ENCODE results near the gene ATXN1. TPM values are rescaled to one million over a fixed set of nuclear protein-coding genes. Genes with fewer than 3 reads are reported as not detected.

ATXN1 gene
- total RNA-seq, 1 donor from 2014 or later, result 59.8 TPM

DNA sequence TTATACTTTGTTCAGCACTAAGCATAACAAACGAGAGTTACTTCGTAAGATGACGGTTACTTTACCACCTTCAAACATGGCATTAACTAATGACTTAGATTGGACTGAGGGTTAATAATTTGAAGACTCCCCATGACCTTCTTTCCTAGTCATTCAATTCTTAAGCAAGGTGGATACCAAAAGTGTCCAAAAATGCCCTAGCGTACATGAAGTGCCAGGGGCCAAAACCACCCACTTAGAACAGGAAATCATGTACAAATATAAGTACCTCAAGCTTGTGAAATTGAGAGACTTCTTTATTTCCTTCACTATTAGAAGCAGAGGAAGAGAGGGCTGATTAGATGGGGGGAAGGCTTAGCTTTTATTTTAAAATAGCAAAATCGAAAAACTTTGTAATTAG, 166.4 kb downstream of the ATXN1 start:
- CTCF ChIA-PET, result interaction anchor here (0.8 to 1.2 kb wide), 2 partner anchors 169 to 263 kb away, joined by 3 read pairs; no protein-coding TSS in a partner anchor
- DNase-seq (no peak), ATAC-seq (ENCODE audit: low read depth) (no peak)
- intact Hi-C loops (cut with micrococcal nuclease), result loop anchor here (5.0 kb wide), 1 partner anchor 62 kb away; no protein-coding TSS in a partner anchor
- POLR2A ChIA-PET, result interaction anchor here (0.8 to 1.5 kb wide), 3 partner anchors 46 to 167 kb away, joined by 3 to 5 read pairs (median 4); partner anchors contain the start of gene ATXN1
- H3K36me3 Mint-ChIP-seq (ENCODE audit: low read depth), result no peaks in the 10 kb centered on the region
- H3K4me3 Mint-ChIP-seq, result no peak overlapping the region
- H3K27me3 Mint-ChIP-seq, result no peaks in the 10 kb centered on the region
- peaks cover 48% of the 10 kb centered on the region for H3K4me1 Mint-ChIP-seq
- peak overlapping the region; percentile 24 for H3K27ac Mint-ChIP-seq
- TF ChIP-seq, protein P1, sequence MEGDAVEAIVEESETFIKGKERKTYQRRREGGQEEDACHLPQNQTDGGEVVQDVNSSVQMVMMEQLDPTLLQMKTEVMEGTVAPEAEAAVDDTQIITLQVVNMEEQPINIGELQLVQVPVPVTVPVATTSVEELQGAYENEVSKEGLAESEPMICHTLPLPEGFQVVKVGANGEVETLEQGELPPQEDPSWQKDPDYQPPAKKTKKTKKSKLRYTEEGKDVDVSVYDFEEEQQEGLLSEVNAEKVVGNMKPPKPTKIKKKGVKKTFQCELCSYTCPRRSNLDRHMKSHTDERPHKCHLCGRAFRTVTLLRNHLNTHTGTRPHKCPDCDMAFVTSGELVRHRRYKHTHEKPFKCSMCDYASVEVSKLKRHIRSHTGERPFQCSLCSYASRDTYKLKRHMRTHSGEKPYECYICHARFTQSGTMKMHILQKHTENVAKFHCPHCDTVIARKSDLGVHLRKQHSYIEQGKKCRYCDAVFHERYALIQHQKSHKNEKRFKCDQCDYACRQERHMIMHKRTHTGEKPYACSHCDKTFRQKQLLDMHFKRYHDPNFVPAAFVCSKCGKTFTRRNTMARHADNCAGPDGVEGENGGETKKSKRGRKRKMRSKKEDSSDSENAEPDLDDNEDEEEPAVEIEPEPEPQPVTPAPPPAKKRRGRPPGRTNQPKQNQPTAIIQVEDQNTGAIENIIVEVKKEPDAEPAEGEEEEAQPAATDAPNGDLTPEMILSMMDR (IDR thresholded peaks at IDR 0.05), result no peak
- peaks cover 5% of the 10 kb centered on the region for H3K9me3 Mint-ChIP-seq

DNA sequence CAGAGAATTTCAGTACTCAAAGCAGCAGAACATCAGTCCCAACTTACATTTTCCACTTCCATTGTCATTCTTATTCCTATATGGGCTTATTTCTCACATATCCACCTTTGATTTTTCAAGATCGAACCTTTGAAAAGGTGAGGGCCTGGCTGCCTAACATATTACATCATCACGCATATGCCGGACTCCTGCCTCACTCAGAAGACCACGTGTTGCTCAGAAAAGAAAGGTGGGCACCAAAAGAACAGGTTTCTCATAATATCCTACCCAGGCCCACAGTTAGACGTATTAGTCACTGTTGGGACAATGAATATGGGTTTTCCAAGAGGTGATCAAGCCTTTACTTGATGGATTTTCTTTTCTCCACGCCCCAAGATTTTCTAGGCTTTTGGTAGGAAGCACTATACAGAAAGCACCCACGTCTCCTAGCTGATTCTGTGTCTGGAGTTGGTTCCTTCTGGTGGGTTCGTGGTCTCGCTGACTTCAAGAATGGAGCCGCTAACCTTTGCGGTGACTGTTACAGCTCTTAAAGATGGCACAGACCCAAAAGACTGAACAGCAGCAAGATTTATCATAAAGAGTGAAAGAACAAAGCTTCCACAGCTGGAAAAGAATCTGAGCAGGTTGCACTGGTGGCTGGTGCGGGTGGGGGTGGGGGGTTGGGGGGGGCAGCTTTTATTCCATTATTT, 168.9 kb downstream of the ATXN1 start:
- CTCF ChIA-PET, result interaction anchor here (1.1 to 1.7 kb wide), 5 partner anchors 78 to 184 kb away, joined by 3 to 8 read pairs (median 3); partner anchors contain the start of gene ATXN1
- H3K4me1 Mint-ChIP-seq, result peaks cover 56% of the 10 kb centered on the region
- peaks cover 3% of the 10 kb centered on the region for H3K36me3 Mint-ChIP-seq (ENCODE audit: low read depth)
- H3K27ac Mint-ChIP-seq, result peak overlapping the region; percentile 83
- ATAC-seq (ENCODE audit: low read depth) (no peak), DNase-seq (no peak)
- POLR2A ChIA-PET, result interaction anchor here (0.6 to 2.6 kb wide), 13 partner anchors 9 to 172 kb away, joined by 3 to 19 read pairs (median 4); partner anchors contain the start of gene ATXN1
- peaks cover 5% of the 10 kb centered on the region for H3K9me3 Mint-ChIP-seq
- no peaks in the 10 kb centered on the region for H3K27me3 Mint-ChIP-seq
- peak overlapping the region; percentile 72 for H3K4me3 Mint-ChIP-seq
- intact Hi-C loops (cut with micrococcal nuclease), result loop anchor here (1.0 to 5.0 kb wide), 3 partner anchors 65 to 260 kb away; no protein-coding TSS in a partner anchor
- TF ChIP-seq, protein P1 (IDR thresholded peaks at IDR 0.05), result no peak

DNA sequence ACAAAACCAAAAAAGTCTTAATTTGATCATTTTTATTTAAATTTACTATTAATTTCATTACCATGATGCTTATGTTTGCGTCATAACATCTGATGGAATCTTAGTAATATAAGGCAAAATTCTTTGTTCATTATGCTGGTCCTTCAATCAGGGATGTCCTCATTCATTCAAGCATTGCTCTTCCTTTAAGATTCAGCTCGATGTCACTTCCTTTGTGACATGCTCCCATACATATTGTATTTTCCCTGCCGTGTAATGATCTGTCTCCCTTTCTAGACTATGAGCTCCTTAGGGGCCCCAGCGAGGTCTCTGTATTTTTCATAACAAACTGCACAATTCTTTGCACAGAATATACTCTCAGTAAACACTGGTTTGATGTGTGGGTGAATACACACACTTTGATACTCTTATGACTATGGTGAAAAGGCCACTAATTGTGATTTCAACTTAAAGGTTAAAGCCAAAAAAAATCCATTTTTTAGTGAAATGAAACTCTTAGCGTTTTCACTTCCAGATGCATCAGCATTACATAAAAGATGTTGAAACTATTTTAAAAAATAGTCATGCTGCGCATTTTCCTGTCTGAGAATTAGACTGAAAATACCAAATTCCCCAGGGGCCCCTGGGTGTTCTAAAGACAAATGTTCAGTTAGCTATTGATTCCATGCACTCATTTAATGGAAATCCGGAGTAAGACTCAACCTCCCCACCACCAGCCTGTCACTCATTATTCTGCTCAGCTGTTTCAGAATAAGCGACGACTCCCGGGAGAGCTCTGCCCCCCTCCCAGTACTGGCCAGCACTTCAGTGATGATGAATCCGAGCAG, 169.7 kb downstream of the ATXN1 start:
- intact Hi-C loops (cut with micrococcal nuclease), result loop anchor here (1.0 to 5.0 kb wide), 8 partner anchors 11 to 259 kb away; partner anchors contain the start of gene ATXN1
- Mint-ChIP-seq H3K36me3 (ENCODE audit: low read depth) (peaks cover 3% of the 10 kb centered on the region), H3K4me1 (peaks cover 52% of the 10 kb centered on the region), H3K27me3 (no peaks in the 10 kb centered on the region), H3K4me3 (peak overlapping the region; percentile 72), H3K9me3 (peaks cover 5% of the 10 kb centered on the region), H3K27ac (peak overlapping the region; percentile 83)
- no peak for DNase-seq
- POLR2A ChIA-PET, result interaction anchor here (0.7 to 2.6 kb wide), 14 partner anchors 9 to 172 kb away, joined by 3 to 19 read pairs (median 4); partner anchors contain the start of gene ATXN1
- CTCF ChIA-PET, result interaction anchor here (0.5 to 1.7 kb wide), 5 partner anchors 29 to 183 kb away, joined by 3 to 8 read pairs (median 3); partner anchors contain the start of gene ATXN1
- ATAC-seq (ENCODE audit: low read depth), result peak; percentile 75
- TF ChIP-seq, protein P1 (IDR thresholded peaks at IDR 0.05), result no peak

DNA sequence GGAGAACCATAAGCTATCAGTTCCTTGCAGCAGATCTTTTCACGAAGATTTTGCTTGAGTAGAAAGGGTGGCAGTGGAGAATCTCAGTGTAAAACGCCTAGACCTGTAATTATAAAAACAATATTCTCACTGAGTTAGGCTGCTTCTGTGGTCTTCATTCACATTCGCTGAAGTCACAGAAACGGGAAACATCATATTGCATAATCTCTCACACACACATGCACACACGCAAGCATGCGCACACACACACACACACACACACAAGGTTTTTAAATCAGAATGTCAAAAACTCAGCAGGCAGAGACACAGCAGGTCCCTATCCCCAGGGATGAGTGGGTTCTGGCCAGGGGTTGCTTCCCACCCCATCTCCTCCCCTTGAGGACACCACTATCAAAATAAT, 175.5 kb downstream of the ATXN1 start:
- H3K9me3 Mint-ChIP-seq, result no peaks in the 10 kb centered on the region
- TF ChIP-seq, protein P1 (IDR thresholded peaks at IDR 0.05), result no peak
- peak overlapping the region; percentile 30 for H3K27ac Mint-ChIP-seq
- POLR2A ChIA-PET, result no interaction called here
- CTCF ChIA-PET, result interaction anchor here (1.0 kb wide), 1 partner anchor 127 kb away, joined by 3 read pairs; no protein-coding TSS in a partner anchor
- H3K4me3 Mint-ChIP-seq, result no peak overlapping the region
- H3K27me3 Mint-ChIP-seq, result no peaks in the 10 kb centered on the region
- ATAC-seq (ENCODE audit: low read depth) (no peak), DNase-seq (no peak)
- intact Hi-C loops (cut with micrococcal nuclease), result no loop called here
- peaks cover 24% of the 10 kb centered on the region for H3K4me1 Mint-ChIP-seq
- peaks cover 16% of the 10 kb centered on the region for H3K36me3 Mint-ChIP-seq (ENCODE audit: low read depth)

Measured in activated B cell treated with CpG ODN at 0.5 μM for 24 hours (primary cell).